GM21515 (cell line): ENCODE results near the gene NKX3-2.
"Not testable (repeated sequence)": the region's sequence is repeated elsewhere in the genome, so short reads cannot be mapped to it uniquely, and the experiment has no call there.

Experiments
- ATAC-seq: cut with Tn5 transposase; IDR thresholded peaks from one replicate; pipeline ENCODE4 v1.9.1; 2021; ENCODE audit not compliant: unreplicated experiment

The NKX3-2 gene

GRCh38 chr4:13543839-13544605 lies at the start of gene NKX3-2:
TSS of gene NKX3-2 (minus strand) at chr4:13544508. CDS start at chr4:13544414, 94 bp downstream.
- no peak for ATAC-seq

GRCh38 chr4:13592220-13592619 lies 47.9 kb upstream of the NKX3-2 start:
- no peak for ATAC-seq

- no peak for ATAC-seq
These were observed 46.5 kb upstream of the NKX3-2 start for GRCh38 chr4:13590766-13591165.

DNA sequence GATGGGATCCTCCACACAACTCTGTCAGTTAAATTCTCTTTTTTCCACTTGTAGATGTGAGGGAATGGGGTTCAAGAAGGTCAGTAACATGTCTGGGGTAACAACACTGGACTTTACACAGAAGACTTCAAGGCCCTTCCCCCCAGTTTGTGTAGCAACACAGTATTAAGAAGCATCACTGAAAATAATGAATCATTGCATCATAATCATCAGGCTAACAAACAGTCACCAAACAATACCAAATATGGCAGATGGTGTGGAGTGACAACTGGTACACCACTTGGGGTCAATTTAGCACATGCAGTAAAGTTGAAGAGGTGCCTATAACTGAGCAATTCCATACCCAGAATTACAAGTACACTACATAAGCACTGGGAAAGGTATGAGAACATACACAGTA lies 44.6 kb upstream of the NKX3-2 start:
- no peak for ATAC-seq

- no peak for ATAC-seq
These were observed 40.2 kb upstream of the NKX3-2 start for GRCh38 chr4:13584481-13584880.

- ATAC-seq: no peak
These were observed 35.7 kb upstream of the NKX3-2 start for GRCh38 chr4:13580036-13580435.

DNA sequence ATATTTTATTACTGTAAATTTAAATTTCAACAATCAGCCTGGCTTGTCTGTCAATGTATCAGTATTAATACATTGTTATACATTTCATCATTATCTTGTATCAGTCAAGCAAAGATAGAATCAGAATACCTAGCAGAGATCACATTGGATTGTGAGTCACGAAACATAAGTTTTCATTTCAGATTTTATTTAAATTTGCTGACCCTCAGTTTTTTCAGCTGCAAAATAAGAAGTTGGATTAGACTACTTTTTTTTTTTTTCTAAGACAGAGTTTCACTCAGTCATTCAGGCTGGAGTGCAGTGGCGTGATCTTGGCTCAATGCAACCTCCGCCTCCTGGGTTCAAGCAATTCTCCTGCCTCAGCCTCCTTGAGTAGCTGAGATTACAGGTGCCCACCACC lies 33.4 kb upstream of the NKX3-2 start:
- no peak for ATAC-seq

DNA sequence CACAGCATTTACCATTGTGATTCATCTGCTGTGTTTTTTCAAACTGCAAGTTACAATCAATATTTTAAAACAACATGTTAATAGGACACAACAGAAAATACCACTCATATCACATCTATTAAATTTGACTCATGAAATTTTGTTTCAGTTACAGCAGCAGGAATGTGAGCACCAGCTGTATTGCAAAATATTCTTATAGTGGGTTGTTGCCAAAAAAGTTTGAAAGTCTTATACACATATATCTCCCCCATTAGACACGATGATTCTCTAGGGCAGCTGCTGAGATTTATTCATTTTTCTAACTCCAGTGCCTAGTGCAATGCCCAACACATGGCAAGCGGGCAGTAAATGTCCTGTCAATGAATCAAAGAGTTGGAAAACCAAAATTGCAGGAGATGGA lies 26.6 kb upstream of the NKX3-2 start:
- ATAC-seq: no peak

DNA sequence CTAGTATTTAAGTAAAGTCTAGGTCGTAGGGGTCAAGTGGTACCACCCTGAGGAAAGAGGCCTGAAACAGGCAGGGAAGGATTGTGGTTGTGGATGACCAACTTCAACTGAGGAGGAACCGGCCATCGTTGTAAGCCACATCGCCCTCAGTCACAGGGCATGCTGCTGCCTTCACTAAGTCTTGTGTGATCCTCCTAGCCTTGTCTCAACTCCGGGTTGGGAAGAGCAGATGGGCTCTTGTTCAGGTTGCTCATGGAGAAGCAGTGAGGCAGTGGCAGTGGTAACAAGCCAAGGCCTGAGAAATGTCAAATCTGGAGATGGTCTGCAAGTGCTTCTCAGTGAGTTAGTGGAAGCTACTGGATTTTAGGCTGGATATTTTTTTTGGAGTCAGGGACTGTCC lies 22.8 kb upstream of the NKX3-2 start:
- ATAC-seq: no peak

- ATAC-seq: no peak
These were observed 18.6 kb upstream of the NKX3-2 start for GRCh38 chr4:13562876-13563275.

GRCh38 chr4:13561673-13562072 lies 17.4 kb upstream of the NKX3-2 start:
- no peak for ATAC-seq

- ATAC-seq: not testable (repeated sequence)
These were observed 15.8 kb upstream of the NKX3-2 start for GRCh38 chr4:13560111-13560510.

- no peak for ATAC-seq
These were observed 15.1 kb upstream of the NKX3-2 start for GRCh38 chr4:13559413-13559812.

DNA sequence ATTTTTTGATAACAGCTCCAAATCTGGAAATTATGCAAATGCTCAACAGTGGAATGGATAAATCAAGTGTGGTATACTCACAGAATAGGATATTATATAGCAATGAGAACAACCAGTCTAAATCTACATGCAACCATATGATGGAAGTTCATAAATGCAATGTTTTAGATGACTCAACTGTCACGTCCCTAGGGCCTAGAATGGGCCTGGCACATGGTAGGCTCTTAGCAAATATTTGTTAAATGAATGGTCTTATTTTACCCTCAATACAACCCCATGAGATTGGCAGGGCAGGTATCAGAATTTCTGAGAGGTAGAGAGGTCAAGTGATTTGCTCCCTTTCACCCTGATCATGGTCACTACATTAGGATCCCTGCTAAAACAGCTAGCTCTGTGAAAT lies 14.6 kb upstream of the NKX3-2 start:
- no peak for ATAC-seq

- no peak for ATAC-seq
These were observed 11.0 kb upstream of the NKX3-2 start for GRCh38 chr4:13555325-13555724.

- no peak for ATAC-seq
These were observed 8.8 kb upstream of the NKX3-2 start for GRCh38 chr4:13553081-13553480.

GRCh38 chr4:13548984-13549546 lies 4.8 kb upstream of the NKX3-2 start:
- peak; percentile 74 for ATAC-seq

- no peak for ATAC-seq
These were observed 4.0 kb upstream of the NKX3-2 start for GRCh38 chr4:13548059-13548983.

DNA sequence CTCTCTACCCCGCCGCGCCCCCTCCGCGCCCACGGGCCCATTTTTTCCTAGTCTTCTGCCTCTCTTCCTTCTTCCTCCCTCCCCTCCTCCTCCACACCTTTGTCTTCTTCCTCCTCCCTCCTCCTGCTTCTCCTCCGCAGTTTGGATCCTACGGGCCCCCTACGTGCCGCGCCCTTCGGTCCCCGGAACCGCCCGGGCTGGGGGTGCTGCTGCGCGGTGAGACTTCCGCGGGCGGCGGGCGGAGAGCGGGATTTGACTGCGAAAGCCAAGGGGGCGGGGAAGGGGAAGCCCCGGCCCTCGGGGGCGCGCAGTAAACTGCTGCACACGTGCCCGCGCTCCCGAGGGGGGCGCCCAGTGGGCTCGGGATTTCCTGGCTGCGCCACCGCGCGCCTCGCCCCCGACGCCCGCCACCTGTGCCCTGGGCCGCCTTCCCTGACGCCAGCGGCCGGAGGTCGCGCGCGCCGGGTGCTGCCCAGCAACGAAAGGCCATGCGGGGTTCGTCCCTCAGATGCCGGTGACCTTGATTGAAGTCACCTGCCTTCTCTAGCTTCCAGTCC lies 3.3 kb upstream of the NKX3-2 start:
- no peak for ATAC-seq

- ATAC-seq: no peak
These were observed 2.7 kb upstream of the NKX3-2 start for GRCh38 chr4:13546941-13547484.
